ENCODE data around the gene TGFA. TPM values are rescaled to one million over a fixed set of nuclear protein-coding genes. Genes with fewer than 3 reads are reported as not detected.

TGFA gene
- total and polyA plus RNA-seq, 5 donors from 2014 or later = 0.07 to 0.45 (median 0.42) TPM; not detected in 2

DNA sequence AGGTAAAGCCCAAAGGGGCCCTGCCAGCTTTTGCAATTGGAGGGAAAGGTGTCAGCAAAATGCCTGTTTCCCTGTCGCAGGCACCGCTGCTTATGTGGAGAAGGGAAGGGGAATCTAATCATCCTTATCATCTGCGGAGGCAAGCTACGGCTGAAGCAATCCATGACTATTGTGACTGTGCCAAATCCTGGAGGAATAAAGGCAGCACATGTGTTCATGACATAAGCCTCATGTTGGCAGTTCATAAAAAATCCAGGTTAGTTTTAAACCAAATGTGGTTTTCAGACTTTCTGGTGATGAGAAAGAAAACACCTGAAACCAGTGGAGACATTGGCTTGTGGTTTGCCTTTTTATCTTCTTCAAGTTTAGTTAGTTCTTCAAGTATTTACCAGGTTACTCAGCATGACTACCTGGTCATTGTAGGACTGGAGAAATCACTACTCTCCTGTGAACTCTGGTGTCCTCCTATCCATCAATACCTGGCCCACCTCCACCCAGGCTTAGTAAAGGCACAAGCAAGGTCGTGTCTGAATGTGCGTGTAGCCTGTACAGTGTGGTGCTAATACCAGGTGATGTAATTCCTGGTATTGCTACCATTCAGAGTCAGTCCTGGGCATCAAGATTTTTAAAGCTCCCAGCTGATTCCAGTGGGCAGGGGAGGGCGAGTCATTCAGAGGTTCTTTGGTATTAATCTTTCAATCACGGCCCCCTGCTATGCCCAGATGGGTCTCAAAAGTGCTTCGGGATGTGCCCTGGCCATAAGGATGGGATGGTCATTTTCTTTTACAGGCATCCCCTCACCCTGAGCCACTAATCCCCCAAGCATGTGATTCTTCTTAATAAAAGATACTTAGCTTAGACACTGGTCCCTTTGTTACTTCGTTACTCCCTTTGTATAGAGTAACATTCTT is 96.8 kb downstream of the TGFA start:
- Mint-ChIP-seq H3K27ac (no peak overlapping the region), H3K27me3 (peaks cover 19% of the 10 kb centered on the region), H3K4me3 (no peak overlapping the region), H3K9me3 (peaks cover 0 to 2% (median 0%) of the 10 kb centered on the region in 7 donors), H3K36me3 (no peaks in the 10 kb centered on the region), H3K4me1 (peaks cover 0 to 10% (median 0%) of the 10 kb centered on the region in 4 donors)
- Histone ChIP-seq H3K4me3 (ENCODE audit: low read depth, low read length) (no peak overlapping the region), H3K4me1 (ENCODE audit: control insufficient read depth, insufficient read depth, low read length, poor library complexity, severe bottlenecking) (no peaks in the 10 kb centered on the region), H3K27ac (ENCODE audit: insufficient read depth, low read length, poor library complexity, severe bottlenecking) (no peak overlapping the region), H3K9me3 (ENCODE audit: control insufficient read depth in 2 of 2, low read length in 2 of 2) (no peaks in the 10 kb centered on the region), H3K27me3 (ENCODE audit: control insufficient read depth, insufficient read depth, low read length) (no peaks in the 10 kb centered on the region), H3K36me3 (ENCODE audit: control insufficient read depth, insufficient read depth, low read length) (no peaks in the 10 kb centered on the region)
- DNase-seq = no peak
- ATAC-seq (ENCODE audit: low read depth in 2 of 2) = no peak

DNA sequence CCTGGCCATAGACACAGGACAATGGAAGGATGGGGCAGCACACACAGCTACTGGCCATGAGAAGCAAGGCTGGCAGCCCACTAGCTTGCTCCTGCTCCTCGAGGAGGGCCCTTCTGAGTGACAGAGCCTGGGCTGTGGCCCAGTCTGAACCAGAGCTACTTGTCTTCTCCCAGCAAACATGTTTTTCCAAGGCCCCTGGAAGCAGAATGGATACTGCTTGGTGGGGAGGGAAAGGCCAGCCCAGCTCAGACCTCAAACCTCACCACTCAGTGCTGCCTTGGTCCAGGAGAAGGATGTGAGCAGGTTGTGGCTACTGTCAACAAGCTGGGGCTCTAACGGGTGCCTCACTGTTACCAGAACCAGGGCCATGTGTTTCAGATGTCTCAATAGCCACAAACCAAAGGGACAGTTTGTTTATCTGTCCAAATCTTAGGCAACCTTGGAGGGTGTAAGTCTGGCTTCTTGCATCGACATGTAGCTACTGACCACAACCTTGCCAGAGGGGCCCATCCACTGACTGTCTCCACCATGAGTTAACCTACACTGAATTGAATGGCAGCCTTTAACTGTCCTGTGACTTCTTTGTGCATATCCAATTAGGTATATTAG is 98.6 kb downstream of the TGFA start:
- Histone ChIP-seq H3K4me1 (ENCODE audit: control insufficient read depth, insufficient read depth, low read length, poor library complexity, severe bottlenecking) (no peaks in the 10 kb centered on the region), H3K9me3 (ENCODE audit: control insufficient read depth in 2 of 2, low read length in 2 of 2) (no peaks in the 10 kb centered on the region), H3K27ac (ENCODE audit: insufficient read depth, low read length, poor library complexity, severe bottlenecking) (no peak overlapping the region), H3K27me3 (ENCODE audit: control insufficient read depth, insufficient read depth, low read length) (no peaks in the 10 kb centered on the region), H3K36me3 (ENCODE audit: control insufficient read depth, insufficient read depth, low read length) (no peaks in the 10 kb centered on the region), H3K4me3 (ENCODE audit: low read depth, low read length) (no peak overlapping the region)
- ATAC-seq (ENCODE audit: low read depth in 2 of 2) (no peak), DNase-seq (no peak)
- peaks cover 0 to 10% (median 0%) of the 10 kb centered on the region in 4 donors for H3K4me1 Mint-ChIP-seq
- H3K36me3 Mint-ChIP-seq = no peaks in the 10 kb centered on the region
- H3K27ac Mint-ChIP-seq = no peak overlapping the region
- no peak overlapping the region for H3K4me3 Mint-ChIP-seq
- peaks cover 12% of the 10 kb centered on the region for H3K27me3 Mint-ChIP-seq
- peaks cover 0 to 2% (median 0%) of the 10 kb centered on the region in 7 donors for H3K9me3 Mint-ChIP-seq

DNA sequence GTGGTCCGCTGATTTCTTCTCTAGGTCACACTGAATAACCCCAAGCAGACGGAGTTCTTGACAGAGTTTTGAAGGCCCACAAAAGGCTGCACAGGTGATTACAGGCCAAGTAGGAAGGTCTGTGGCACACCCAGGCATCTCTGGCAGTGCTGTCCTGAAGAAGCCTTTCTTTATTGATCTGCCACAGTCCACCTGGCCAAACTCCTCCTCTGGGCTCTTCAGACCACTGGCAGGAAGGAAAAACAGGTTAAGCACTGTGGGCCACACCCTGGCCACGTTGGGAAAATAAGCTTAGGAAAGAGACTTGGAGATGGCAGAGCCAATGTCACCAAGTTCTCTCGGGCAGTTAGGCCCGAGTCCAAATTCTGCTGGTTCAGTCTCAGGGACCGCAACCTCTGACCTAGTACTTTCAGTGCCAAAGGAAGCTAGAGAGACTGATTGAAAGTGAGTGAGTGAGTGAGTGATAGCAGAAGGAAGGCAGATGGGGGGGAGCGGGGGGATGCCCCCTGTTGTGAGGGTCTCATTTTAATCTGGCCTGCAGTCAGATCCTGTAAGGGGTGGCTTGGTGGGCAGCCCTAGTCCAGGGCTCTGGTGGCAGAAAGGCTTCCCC is 102.9 kb downstream of the TGFA start:
- Mint-ChIP-seq H3K4me3 (no peak overlapping the region), H3K9me3 (no peaks in the 10 kb centered on the region), H3K27ac (no peak overlapping the region), H3K36me3 (no peaks in the 10 kb centered on the region), H3K27me3 (peaks cover 5% of the 10 kb centered on the region), H3K4me1 (peaks cover 0 to 2% (median 0%) of the 10 kb centered on the region in 4 donors)
- no peak overlapping the region for H3K4me3 ChIP-seq (ENCODE audit: low read depth, low read length)
- ATAC-seq (ENCODE audit: low read depth in 2 of 2) = no peak
- no peaks in the 10 kb centered on the region for H3K27me3 ChIP-seq (ENCODE audit: control insufficient read depth, insufficient read depth, low read length)
- H3K9me3 ChIP-seq (ENCODE audit: control insufficient read depth in 2 of 2, low read length in 2 of 2) = no peaks in the 10 kb centered on the region
- no peak overlapping the region for H3K27ac ChIP-seq (ENCODE audit: insufficient read depth, low read length, poor library complexity, severe bottlenecking)
- H3K4me1 ChIP-seq (ENCODE audit: control insufficient read depth, insufficient read depth, low read length, poor library complexity, severe bottlenecking) = no peaks in the 10 kb centered on the region
- no peaks in the 10 kb centered on the region for H3K36me3 ChIP-seq (ENCODE audit: control insufficient read depth, insufficient read depth, low read length)
- no peak for DNase-seq

DNA sequence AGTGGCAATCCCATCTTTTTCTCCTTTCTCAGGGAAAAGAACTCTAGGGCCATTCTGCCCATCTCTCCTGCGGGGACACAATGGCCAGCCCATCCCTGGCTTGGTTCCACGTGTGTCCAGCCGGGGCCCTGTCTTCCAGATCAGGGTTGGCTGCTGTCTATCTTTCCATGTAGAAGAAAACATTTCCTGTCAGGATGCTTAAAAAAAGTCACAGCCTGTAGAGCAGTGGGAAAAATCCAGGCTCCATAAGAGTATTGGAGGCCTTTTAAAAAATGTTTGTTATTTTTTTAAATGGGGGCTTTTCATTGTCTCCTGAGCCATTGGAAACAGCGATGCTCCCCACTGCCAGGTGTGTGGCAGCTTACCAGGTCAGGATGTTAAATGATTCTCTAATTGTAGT is 105.6 kb downstream of the TGFA start:
- Mint-ChIP-seq H3K27ac (no peak overlapping the region), H3K4me1 (no peaks in the 10 kb centered on the region), H3K4me3 (no peak overlapping the region), H3K36me3 (no peaks in the 10 kb centered on the region), H3K27me3 (peaks cover 5% of the 10 kb centered on the region), H3K9me3 (no peaks in the 10 kb centered on the region)
- Histone ChIP-seq H3K27me3 (ENCODE audit: control insufficient read depth, insufficient read depth, low read length) (no peaks in the 10 kb centered on the region), H3K4me1 (ENCODE audit: control insufficient read depth, insufficient read depth, low read length, poor library complexity, severe bottlenecking) (no peaks in the 10 kb centered on the region), H3K27ac (ENCODE audit: insufficient read depth, low read length, poor library complexity, severe bottlenecking) (no peak overlapping the region), H3K4me3 (ENCODE audit: low read depth, low read length) (no peak overlapping the region), H3K9me3 (ENCODE audit: control insufficient read depth in 2 of 2, low read length in 2 of 2) (no peaks in the 10 kb centered on the region), H3K36me3 (ENCODE audit: control insufficient read depth, insufficient read depth, low read length) (no peaks in the 10 kb centered on the region)
- ATAC-seq (ENCODE audit: low read depth in 2 of 2) (no peak), DNase-seq (no peak)

DNA sequence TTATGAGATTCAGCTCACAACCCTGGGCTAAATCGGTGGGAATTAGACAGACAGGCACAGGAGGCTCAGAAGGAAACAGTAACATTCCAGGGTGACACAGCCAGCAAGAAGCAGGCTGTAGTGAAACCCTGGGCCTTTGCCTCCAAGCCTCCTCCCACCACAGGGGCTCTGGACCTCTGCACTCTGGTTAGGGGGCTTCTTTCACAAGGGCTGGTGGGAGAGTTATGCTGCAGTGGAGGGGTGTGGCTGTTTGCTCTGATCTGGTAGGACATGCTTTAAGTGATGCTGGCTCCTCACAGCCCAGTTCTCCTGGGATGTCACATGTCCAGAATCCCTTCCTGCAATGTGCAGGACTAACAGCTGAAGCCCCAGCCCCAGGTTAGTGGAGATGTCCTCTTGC is 109.9 kb downstream of the TGFA start:
- peaks cover 5 to 35% (median 7%) of the 10 kb centered on the region in 4 donors for H3K4me1 Mint-ChIP-seq
- no peaks in the 10 kb centered on the region for H3K27me3 ChIP-seq (ENCODE audit: control insufficient read depth, insufficient read depth, low read length)
- H3K27ac ChIP-seq (ENCODE audit: insufficient read depth, low read length, poor library complexity, severe bottlenecking) = no peak overlapping the region
- peaks cover 6% of the 10 kb centered on the region for H3K4me1 ChIP-seq (ENCODE audit: control insufficient read depth, insufficient read depth, low read length, poor library complexity, severe bottlenecking)
- H3K9me3 Mint-ChIP-seq = peaks cover 0 to 2% (median 0%) of the 10 kb centered on the region in 7 donors
- no peak for DNase-seq
- H3K9me3 ChIP-seq (ENCODE audit: control insufficient read depth in 2 of 2, low read length in 2 of 2) = no peaks in the 10 kb centered on the region
- no peaks in the 10 kb centered on the region for H3K36me3 ChIP-seq (ENCODE audit: control insufficient read depth, insufficient read depth, low read length)
- no peaks in the 10 kb centered on the region for H3K36me3 Mint-ChIP-seq
- peaks cover 8% of the 10 kb centered on the region for H3K27me3 Mint-ChIP-seq
- H3K27ac Mint-ChIP-seq = no peak overlapping the region
- ATAC-seq (ENCODE audit: low read depth in 2 of 2) = no peak
- no peak overlapping the region for H3K4me3 Mint-ChIP-seq
- no peak overlapping the region for H3K4me3 ChIP-seq (ENCODE audit: low read depth, low read length)

DNA sequence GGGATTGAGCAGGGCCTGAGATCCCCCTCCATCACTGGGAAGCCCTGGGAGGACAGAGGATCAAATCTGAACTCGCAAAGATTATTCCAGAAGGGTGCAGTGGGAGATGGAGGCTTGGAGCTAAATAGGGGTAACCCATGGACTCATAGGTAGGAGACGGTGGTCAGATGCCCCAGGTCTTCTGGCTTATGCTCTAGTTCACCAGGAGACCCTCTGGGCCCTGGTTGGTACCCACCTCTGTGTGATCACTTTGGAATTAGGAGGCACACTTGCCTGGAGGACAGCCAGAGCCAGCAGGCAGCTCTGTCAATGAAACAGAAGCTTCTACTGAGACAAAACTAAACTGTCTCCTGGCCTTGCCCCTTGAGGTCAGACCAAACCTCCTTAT is 110.6 kb downstream of the TGFA start:
- Mint-ChIP-seq H3K27me3 (peaks cover 8% of the 10 kb centered on the region), H3K9me3 (peaks cover 0 to 2% (median 0%) of the 10 kb centered on the region in 7 donors), H3K27ac (peak overlapping the region in 2 of 3 donors; percentile 20 to 61), H3K4me3 (no peak overlapping the region), H3K36me3 (no peaks in the 10 kb centered on the region), H3K4me1 (peaks cover 5 to 35% (median 7%) of the 10 kb centered on the region in 4 donors)
- no peak for DNase-seq
- H3K36me3 ChIP-seq (ENCODE audit: control insufficient read depth, insufficient read depth, low read length) = no peaks in the 10 kb centered on the region
- no peaks in the 10 kb centered on the region for H3K9me3 ChIP-seq (ENCODE audit: control insufficient read depth in 2 of 2, low read length in 2 of 2)
- no peak for ATAC-seq (ENCODE audit: low read depth in 2 of 2)
- peaks cover 6% of the 10 kb centered on the region for H3K4me1 ChIP-seq (ENCODE audit: control insufficient read depth, insufficient read depth, low read length, poor library complexity, severe bottlenecking)
- H3K4me3 ChIP-seq (ENCODE audit: low read depth, low read length) = no peak overlapping the region
- H3K27ac ChIP-seq (ENCODE audit: insufficient read depth, low read length, poor library complexity, severe bottlenecking) = no peak overlapping the region
- no peaks in the 10 kb centered on the region for H3K27me3 ChIP-seq (ENCODE audit: control insufficient read depth, insufficient read depth, low read length)

DNA sequence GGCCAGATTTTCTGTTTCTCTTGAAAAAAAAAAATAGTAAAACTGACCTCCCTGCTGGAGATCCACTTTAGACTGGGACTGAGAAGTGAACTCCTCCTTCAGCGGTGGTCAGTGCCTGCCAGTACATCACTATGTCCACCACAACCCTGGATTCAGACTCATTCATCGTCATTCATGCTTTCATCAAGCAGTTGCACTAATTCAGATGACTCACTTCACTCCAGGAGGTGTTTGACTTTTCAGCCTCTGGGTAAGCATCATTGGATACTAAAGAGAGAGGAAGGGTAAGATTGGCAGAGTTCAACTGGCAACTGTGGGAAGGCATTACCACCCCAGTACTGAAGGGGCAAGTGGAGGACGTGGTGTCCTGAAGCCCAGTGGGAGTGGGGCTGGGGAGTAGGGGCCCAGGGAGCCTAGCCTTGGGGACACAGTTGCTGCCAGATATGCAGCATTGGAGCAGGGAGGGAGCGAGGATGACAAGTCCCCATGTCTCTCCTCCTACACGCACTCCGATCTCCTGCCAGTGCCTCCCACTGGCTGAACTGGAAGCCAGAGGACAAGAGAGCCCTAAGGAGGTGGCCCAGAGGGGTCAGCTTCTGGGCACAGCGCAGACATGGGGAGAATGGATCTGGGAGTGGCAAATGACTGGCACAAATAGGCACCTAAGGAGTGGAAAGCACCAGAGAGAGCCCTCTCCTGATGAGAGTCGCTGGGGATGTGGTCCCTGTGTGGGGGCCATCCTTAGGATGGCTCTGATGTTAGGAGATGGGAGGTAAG is 111.1 kb downstream of the TGFA start:
- H3K36me3 ChIP-seq (ENCODE audit: control insufficient read depth, insufficient read depth, low read length) = no peaks in the 10 kb centered on the region
- H3K4me1 Mint-ChIP-seq = peaks cover 5 to 35% (median 7%) of the 10 kb centered on the region in 4 donors
- no peak for ATAC-seq (ENCODE audit: low read depth in 2 of 2)
- peaks cover 0 to 2% (median 0%) of the 10 kb centered on the region in 7 donors for H3K9me3 Mint-ChIP-seq
- peaks cover 6% of the 10 kb centered on the region for H3K4me1 ChIP-seq (ENCODE audit: control insufficient read depth, insufficient read depth, low read length, poor library complexity, severe bottlenecking)
- no peak overlapping the region for H3K27ac ChIP-seq (ENCODE audit: insufficient read depth, low read length, poor library complexity, severe bottlenecking)
- peak overlapping the region in 2 of 3 donors; percentile 20 to 61 for H3K27ac Mint-ChIP-seq
- no peaks in the 10 kb centered on the region for H3K36me3 Mint-ChIP-seq
- peaks cover 8% of the 10 kb centered on the region for H3K27me3 Mint-ChIP-seq
- no peak overlapping the region for H3K4me3 ChIP-seq (ENCODE audit: low read depth, low read length)
- no peaks in the 10 kb centered on the region for H3K9me3 ChIP-seq (ENCODE audit: control insufficient read depth in 2 of 2, low read length in 2 of 2)
- no peak overlapping the region for H3K4me3 Mint-ChIP-seq
- H3K27me3 ChIP-seq (ENCODE audit: control insufficient read depth, insufficient read depth, low read length) = no peaks in the 10 kb centered on the region
- DNase-seq = no peak
